Measurements from ENCODE around the gene EEFSEC.
A peak's percentile ranks its signal among the peaks of the same experiment; 100 is the strongest.

Gene EEFSEC

GRCh38 chr3:128348805-128349531 lies 195.7 kb downstream of the EEFSEC start:
- Histone ChIP-seq H3K9me3 (ENCODE audit: low read length) (no peaks in the 10 kb centered on the region), H3K27me3 (ENCODE audit: control insufficient read depth in 1 of 2, insufficient read depth in 2 of 2, low read length in 2 of 2) (no peaks in the 10 kb centered on the region), H3K9ac (ENCODE audit: low read length) (no peak overlapping the region), H3K4me3 (ENCODE audit: low read depth in 1 of 2, low read length in 2 of 2) (no peak overlapping the region), H3K36me3 (ENCODE audit: insufficient read depth, low read length) (peaks cover 4% of the 10 kb centered on the region), H3K27ac (ENCODE audit: low read depth, low read length) (no peak overlapping the region), H3K4me1 (ENCODE audit: insufficient read depth, low read length) (peaks cover under 1% of the 10 kb centered on the region)

- no peak overlapping the region for H3K9ac ChIP-seq (ENCODE audit: low read length)
- peaks cover 4% of the 10 kb centered on the region for H3K36me3 ChIP-seq (ENCODE audit: insufficient read depth, low read length)
- H3K27ac ChIP-seq (ENCODE audit: low read depth, low read length), result no peak overlapping the region
- H3K9me3 ChIP-seq (ENCODE audit: low read length), result no peaks in the 10 kb centered on the region
- H3K27me3 ChIP-seq (ENCODE audit: control insufficient read depth in 1 of 2, insufficient read depth in 2 of 2, low read length in 2 of 2), result no peaks in the 10 kb centered on the region
- H3K4me1 ChIP-seq (ENCODE audit: insufficient read depth, low read length), result peaks cover 11% of the 10 kb centered on the region
- H3K4me3 ChIP-seq (ENCODE audit: low read depth in 1 of 2, low read length in 2 of 2), result no peak overlapping the region
Observed at GRCh38 chr3:128349963-128350599, 196.8 kb downstream of the EEFSEC start.

DNA sequence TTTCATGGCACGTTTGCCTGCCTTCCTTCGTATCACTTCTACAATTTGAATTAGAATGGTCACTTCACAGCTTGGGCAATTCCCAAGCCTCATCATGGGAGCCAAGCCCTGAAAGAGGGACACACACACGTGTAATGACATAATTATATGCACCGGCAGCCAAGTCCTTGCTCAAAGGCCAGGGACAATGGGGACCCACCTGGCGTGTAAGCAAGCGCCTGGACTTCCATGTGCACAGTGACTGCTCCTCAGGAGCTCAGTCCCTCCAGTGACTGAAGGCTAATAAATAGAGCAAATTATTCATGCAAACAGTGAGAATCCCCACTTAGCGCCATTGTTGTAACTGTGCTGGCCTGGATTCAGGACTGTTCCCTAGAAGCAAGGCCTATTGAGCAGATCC lies 198.3 kb downstream of the EEFSEC start:
- no peaks in the 10 kb centered on the region for H3K9me3 ChIP-seq (ENCODE audit: low read length)
- peaks cover 4% of the 10 kb centered on the region for H3K36me3 ChIP-seq (ENCODE audit: insufficient read depth, low read length)
- no peaks in the 10 kb centered on the region for H3K27me3 ChIP-seq (ENCODE audit: control insufficient read depth in 1 of 2, insufficient read depth in 2 of 2, low read length in 2 of 2)
- H3K27ac ChIP-seq (ENCODE audit: low read depth, low read length), result no peak overlapping the region
- H3K4me3 ChIP-seq (ENCODE audit: low read depth in 1 of 2, low read length in 2 of 2), result no peak overlapping the region
- peaks cover 14% of the 10 kb centered on the region for H3K4me1 ChIP-seq (ENCODE audit: insufficient read depth, low read length)
- no peak overlapping the region for H3K9ac ChIP-seq (ENCODE audit: low read length)

- Histone ChIP-seq H3K4me3 (ENCODE audit: low read depth in 1 of 2, low read length in 2 of 2) (no peak overlapping the region), H3K9me3 (ENCODE audit: low read length) (no peaks in the 10 kb centered on the region), H3K4me1 (ENCODE audit: insufficient read depth, low read length) (peaks cover 14% of the 10 kb centered on the region), H3K36me3 (ENCODE audit: insufficient read depth, low read length) (peaks cover 4% of the 10 kb centered on the region), H3K9ac (ENCODE audit: low read length) (no peak overlapping the region), H3K27ac (ENCODE audit: low read depth, low read length) (no peak overlapping the region), H3K27me3 (ENCODE audit: control insufficient read depth in 1 of 2, insufficient read depth in 2 of 2, low read length in 2 of 2) (no peaks in the 10 kb centered on the region)
Observed at GRCh38 chr3:128352326-128352725, 199.0 kb downstream of the EEFSEC start.

DNA sequence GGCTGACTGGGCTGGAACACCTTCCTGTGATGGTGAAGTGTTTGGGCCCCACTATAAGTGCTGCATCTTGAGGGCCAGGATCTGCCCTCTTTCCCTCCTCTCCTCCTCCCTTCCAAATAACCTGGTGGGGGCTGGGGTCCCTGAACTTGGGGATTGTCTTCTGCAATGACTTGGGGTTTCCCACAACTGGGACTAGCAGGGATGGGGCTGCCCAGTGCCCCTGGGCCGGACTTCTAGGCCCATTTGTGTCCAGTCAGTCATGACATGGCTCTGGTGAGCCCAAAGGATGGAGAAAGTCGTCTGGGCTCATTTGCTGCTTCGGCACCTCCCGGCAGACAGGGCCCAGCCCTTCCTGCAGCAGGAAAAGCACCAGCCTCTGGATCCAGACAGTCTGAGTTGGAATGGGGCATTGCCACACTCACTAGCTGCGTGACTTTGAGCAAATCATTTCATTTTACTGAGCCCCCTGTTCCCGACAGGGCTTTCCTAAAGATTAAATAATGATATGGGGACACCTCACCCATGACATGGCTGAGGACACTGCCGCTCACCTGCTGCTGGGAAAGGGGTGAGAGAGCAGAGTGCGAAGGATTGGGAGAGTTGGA lies 200.2 kb downstream of the EEFSEC start:
- Histone ChIP-seq H3K27ac (ENCODE audit: low read depth, low read length) (no peak overlapping the region), H3K27me3 (ENCODE audit: control insufficient read depth in 1 of 2, insufficient read depth in 2 of 2, low read length in 2 of 2) (no peaks in the 10 kb centered on the region), H3K4me3 (ENCODE audit: low read depth in 1 of 2, low read length in 2 of 2) (no peak overlapping the region), H3K9ac (ENCODE audit: low read length) (no peak overlapping the region), H3K9me3 (ENCODE audit: low read length) (no peaks in the 10 kb centered on the region), H3K36me3 (ENCODE audit: insufficient read depth, low read length) (peaks cover 8% of the 10 kb centered on the region), H3K4me1 (ENCODE audit: insufficient read depth, low read length) (peaks cover 14% of the 10 kb centered on the region)

GRCh38 chr3:128353991-128354687 lies 200.9 kb downstream of the EEFSEC start:
- H3K27ac ChIP-seq (ENCODE audit: low read depth, low read length), result no peak overlapping the region
- peaks cover 14% of the 10 kb centered on the region for H3K36me3 ChIP-seq (ENCODE audit: insufficient read depth, low read length)
- H3K4me3 ChIP-seq (ENCODE audit: low read depth in 1 of 2, low read length in 2 of 2), result no peak overlapping the region
- H3K9me3 ChIP-seq (ENCODE audit: low read length), result no peaks in the 10 kb centered on the region
- H3K9ac ChIP-seq (ENCODE audit: low read length), result no peak overlapping the region
- no peaks in the 10 kb centered on the region for H3K27me3 ChIP-seq (ENCODE audit: control insufficient read depth in 1 of 2, insufficient read depth in 2 of 2, low read length in 2 of 2)
- peaks cover 14% of the 10 kb centered on the region for H3K4me1 ChIP-seq (ENCODE audit: insufficient read depth, low read length)

GRCh38 chr3:128354788-128355542 lies 201.7 kb downstream of the EEFSEC start:
- H3K9ac ChIP-seq (ENCODE audit: low read length), result no peak overlapping the region
- H3K36me3 ChIP-seq (ENCODE audit: insufficient read depth, low read length), result peaks cover 16% of the 10 kb centered on the region
- no peaks in the 10 kb centered on the region for H3K9me3 ChIP-seq (ENCODE audit: low read length)
- no peaks in the 10 kb centered on the region for H3K27me3 ChIP-seq (ENCODE audit: control insufficient read depth in 1 of 2, insufficient read depth in 2 of 2, low read length in 2 of 2)
- H3K4me1 ChIP-seq (ENCODE audit: insufficient read depth, low read length), result peaks cover 14% of the 10 kb centered on the region
- H3K27ac ChIP-seq (ENCODE audit: low read depth, low read length), result peak overlapping the region; percentile 4
- H3K4me3 ChIP-seq (ENCODE audit: low read depth in 1 of 2, low read length in 2 of 2), result no peak overlapping the region

DNA sequence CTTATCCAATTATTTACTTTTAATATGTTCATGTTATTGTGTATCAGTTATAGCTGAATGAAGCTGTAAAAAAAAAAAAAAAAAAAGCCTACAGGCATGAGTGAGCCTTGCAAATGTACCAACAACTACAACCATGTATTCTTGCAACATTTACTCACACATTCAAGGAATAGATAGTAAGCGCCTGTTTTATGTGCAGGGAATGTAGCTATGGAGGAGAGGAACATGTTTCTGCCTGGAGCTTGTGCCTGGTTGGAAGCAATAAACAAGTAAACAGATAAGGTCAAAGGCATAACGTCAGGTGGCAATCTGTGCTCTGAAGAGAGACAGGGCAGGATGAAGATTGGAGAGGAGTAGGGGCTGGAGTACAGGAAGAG lies 202.2 kb downstream of the EEFSEC start:
- no peaks in the 10 kb centered on the region for H3K27me3 ChIP-seq (ENCODE audit: control insufficient read depth in 1 of 2, insufficient read depth in 2 of 2, low read length in 2 of 2)
- H3K4me3 ChIP-seq (ENCODE audit: low read depth in 1 of 2, low read length in 2 of 2), result no peak overlapping the region
- no peak overlapping the region for H3K27ac ChIP-seq (ENCODE audit: low read depth, low read length)
- H3K9ac ChIP-seq (ENCODE audit: low read length), result no peak overlapping the region
- peaks cover 14% of the 10 kb centered on the region for H3K4me1 ChIP-seq (ENCODE audit: insufficient read depth, low read length)
- H3K36me3 ChIP-seq (ENCODE audit: insufficient read depth, low read length), result peaks cover 16% of the 10 kb centered on the region
- H3K9me3 ChIP-seq (ENCODE audit: low read length), result no peaks in the 10 kb centered on the region

DNA sequence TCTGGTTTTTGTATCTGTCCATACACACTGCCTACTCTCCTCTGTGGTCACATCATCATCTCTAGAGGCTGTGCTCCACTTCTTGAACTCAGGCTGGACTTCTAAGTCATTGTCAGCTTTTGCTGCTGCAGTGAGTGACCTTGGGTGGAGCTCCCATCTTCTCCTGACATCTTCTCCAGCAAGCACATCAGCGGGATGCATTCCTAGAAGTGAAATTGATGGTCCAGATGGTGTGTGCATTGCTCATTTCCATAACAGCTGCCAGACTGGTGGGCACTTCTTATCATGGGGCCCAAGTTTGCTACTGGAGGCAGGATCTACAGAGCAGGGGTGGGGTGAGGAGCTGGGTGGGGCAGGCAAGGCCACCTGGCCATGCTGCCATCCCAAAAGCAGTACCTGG lies 203.5 kb downstream of the EEFSEC start:
- H3K36me3 ChIP-seq (ENCODE audit: insufficient read depth, low read length), result peaks cover 11% of the 10 kb centered on the region
- no peaks in the 10 kb centered on the region for H3K9me3 ChIP-seq (ENCODE audit: low read length)
- H3K27ac ChIP-seq (ENCODE audit: low read depth, low read length), result no peak overlapping the region
- H3K9ac ChIP-seq (ENCODE audit: low read length), result no peak overlapping the region
- H3K4me3 ChIP-seq (ENCODE audit: low read depth in 1 of 2, low read length in 2 of 2), result no peak overlapping the region
- H3K27me3 ChIP-seq (ENCODE audit: control insufficient read depth in 1 of 2, insufficient read depth in 2 of 2, low read length in 2 of 2), result no peaks in the 10 kb centered on the region
- H3K4me1 ChIP-seq (ENCODE audit: insufficient read depth, low read length), result peaks cover 14% of the 10 kb centered on the region

- H3K27ac ChIP-seq (ENCODE audit: low read depth, low read length), result no peak overlapping the region
- H3K4me1 ChIP-seq (ENCODE audit: insufficient read depth, low read length), result peaks cover 14% of the 10 kb centered on the region
Observed at GRCh38 chr3:128357538-128357937, 204.3 kb downstream of the EEFSEC start.

More at GRCh38 chr3:128357538-128357937, 204.3 kb downstream of the EEFSEC start:
- no peak overlapping the region for H3K9ac ChIP-seq (ENCODE audit: low read length)
- H3K27me3 ChIP-seq (ENCODE audit: control insufficient read depth in 1 of 2, insufficient read depth in 2 of 2, low read length in 2 of 2), result no peaks in the 10 kb centered on the region
- H3K36me3 ChIP-seq (ENCODE audit: insufficient read depth, low read length), result peaks cover 15% of the 10 kb centered on the region
- no peaks in the 10 kb centered on the region for H3K9me3 ChIP-seq (ENCODE audit: low read length)
- H3K4me3 ChIP-seq (ENCODE audit: low read depth in 1 of 2, low read length in 2 of 2), result no peak overlapping the region

All from muscle layer of colon (tissue), 2 donors.